GM12878 (cell line): ENCODE data around the gene FZR1. TPM values are rescaled to one million over a fixed set of nuclear protein-coding genes. Genes with fewer than 3 reads are reported as not detected.

Experiments
- ATAC-seq: fragments of 200-7000 bp; cut with Tn5 transposase; 3 replicates; pipeline ENCODE4 v1.9.1; 2020; ENCODE audit warnings: mild to moderate bottlenecking, moderate library complexity
- BruUV-seq: library from RNA; stranded (reverse); fragments of 400-500 nt; replicated peaks from 2 replicates; lab custom pipeline; 2021; lab: Mats Ljungman, UMichigan
- CTCF ChIA-PET: fragments of 300-600 bp; sonication (Branson Sonifier 250); formaldehyde crosslinking; extraction: SDS; loops from one replicate; lab custom pipeline; 2021; ENCODE audit warnings: inconsistent platforms; lab: Yijun Ruan, JAX
- POLR2A ChIA-PET: fragments of 350-600 bp; formaldehyde crosslinking; extraction: SDS; loops from one replicate; lab custom pipeline; 2021; ENCODE audit warnings: inconsistent platforms; lab: Charles Lee
- RAD21 ChIA-PET: fragments of 300-600 bp; sonication (Branson Sonifier 250); formaldehyde crosslinking; loops from one replicate; lab custom pipeline; 2023; ENCODE audit warnings: antibody characterized with exemption; ENCODE audit not compliant: unreplicated experiment; lab: Charles Lee
- SMC1A ChIA-PET: fragments of 300-600 bp; sonication (Branson Sonifier 250); formaldehyde crosslinking; loops from one replicate; lab custom pipeline; 2023; ENCODE audit not compliant: unreplicated experiment, uncharacterized antibody; lab: Charles Lee
- DNase-seq: peaks from one replicate; pipeline ENCODE4 v3.0.0-alpha.2; 2011; ENCODE audit warnings: low read depth, low spot score
- FAIRE-seq: peaks from 3 replicates; lab custom pipeline; 2011; peaks lifted over from hg19 to GRCh38; lab: Jason Lieb, UNC
- H2AFZ ChIP-seq: 2 replicates; pipeline ENCODE4 v1.6.0; 2011; ENCODE audit warnings: low read depth, low read length, control low read depth; ENCODE audit not compliant: control insufficient read depth
- H3K27ac ChIP-seq: 2 replicates; pipeline ENCODE4 v1.5.1; 2011; ENCODE audit warnings: control low read depth; ENCODE audit not compliant: control insufficient read depth, insufficient read depth
- H3K27me3 ChIP-seq, 2 experiments: replicated peaks in 1 of 2; 2 replicates each; pipeline versions ENCODE4 v1.6.0 to v1.6.1; 2011; ENCODE audit warnings: low read length in 1 of 2; ENCODE audit not compliant: control insufficient read depth in 2 of 2, insufficient read depth in 2 of 2
- H3K36me3 ChIP-seq, 2 experiments: 2 replicates each; pipeline ENCODE4 v1.5.1; 2011; ENCODE audit warnings: low read length in 1 of 2; ENCODE audit not compliant: control insufficient read depth in 2 of 2, insufficient read depth in 2 of 2
- H3K4me1 ChIP-seq: 2 replicates; pipeline ENCODE4 v1.6.1; 2011; ENCODE audit warnings: mild to moderate bottlenecking, low read length, moderate library complexity, mixed read lengths; ENCODE audit not compliant: control insufficient read depth, insufficient read depth
- H3K4me2 ChIP-seq: 2 replicates; pipeline ENCODE4 v1.6.0; 2011; ENCODE audit warnings: control low read depth; ENCODE audit not compliant: control insufficient read depth, insufficient read depth
- H3K4me3 ChIP-seq: fragments of 200-600 bp; sonication (generic); 2 replicates; pipeline ENCODE4 v1.5.1; 2016
- H3K79me2 ChIP-seq: 2 replicates; pipeline ENCODE4 v1.6.0; 2011; ENCODE audit warnings: low read length; ENCODE audit not compliant: control insufficient read depth, insufficient read depth
- H3K9ac ChIP-seq: 2 replicates; pipeline ENCODE4 v1.8.0; 2011; ENCODE audit warnings: low read length, control low read depth, mixed read lengths; ENCODE audit not compliant: control insufficient read depth, insufficient read depth
- H3K9me3 ChIP-seq: replicated peaks from 3 replicates; pipeline ENCODE4 v1.5.1; 2011; ENCODE audit warnings: mild to moderate bottlenecking, low read length; ENCODE audit not compliant: control insufficient read depth, insufficient read depth
- H4K20me1 ChIP-seq: 2 replicates; pipeline ENCODE4 v1.6.0; 2011; ENCODE audit not compliant: control insufficient read depth, insufficient read depth
- CBX3 ChIP-seq: fragments of 200-600 bp; sonication (generic); IDR thresholded peaks from 2 replicates; pipeline ENCODE4 v1.6.1; 2016; ENCODE audit warnings: low read depth, borderline replicate concordance
- EZH2 ChIP-seq: IDR thresholded peaks from 2 replicates; pipeline ENCODE4 v1.6.1; 2012; ENCODE audit warnings: low read depth, mild to moderate bottlenecking, control low read depth, inconsistent platforms, low read length, borderline replicate concordance; ENCODE audit not compliant: control insufficient read depth
- IKZF1 ChIP-seq: fragments of 450-650 bp; conservative IDR thresholded peaks from 2 replicates; pipeline ENCODE4 v1.6.1; 2017; ENCODE audit warnings: antibody characterized with exemption, mild to moderate bottlenecking
- IRF4 ChIP-seq: IDR thresholded peaks from 2 replicates; pipeline ENCODE4 v1.6.1; 2011; ENCODE audit warnings: low read depth, low read length
- KLF5 ChIP-seq: fragments of 450-650 bp; IDR thresholded peaks from 2 replicates; pipeline ENCODE4 v1.6.1; 2014; ENCODE audit warnings: mild to moderate bottlenecking; ENCODE audit not compliant: partially characterized antibody
- MTA2 ChIP-seq: fragments of 450-650 bp; IDR thresholded peaks from 2 replicates; pipeline ENCODE4 v1.6.1; 2016; ENCODE audit warnings: low read depth, mild to moderate bottlenecking, moderate library complexity
- MYC ChIP-seq: IDR thresholded peaks from 2 replicates; pipeline ENCODE4 v1.6.1; 2011; ENCODE audit warnings: mild to moderate bottlenecking, low read length, moderate library complexity, inconsistent platforms; ENCODE audit not compliant: insufficient read depth, insufficient replicate concordance, insufficient read length, severe bottlenecking
- NBN ChIP-seq: fragments of 450-650 bp; IDR thresholded peaks from 2 replicates; pipeline ENCODE4 v1.6.1; 2016
- SMAD5 ChIP-seq: IDR thresholded peaks from 2 replicates; pipeline ENCODE4 v1.6.1; 2016; ENCODE audit warnings: antibody characterized with exemption, low read depth
- ZBTB11 ChIP-seq: fragments of 450-650 bp; formaldehyde crosslinking; IDR thresholded peaks from 2 replicates; pipeline ENCODE4 v1.5.0; 2022; ENCODE audit warnings: mild to moderate bottlenecking, missing genetic modification characterization
- ZNF207 ChIP-seq: fragments of 450-650 bp; IDR thresholded peaks from 2 replicates; pipeline ENCODE4 v1.6.1; 2014; ENCODE audit warnings: antibody characterized with exemption, mild to moderate bottlenecking, borderline replicate concordance
- WGBS: methylation state at CpG from one replicate; pipeline ENCODE4 v1.1.6; 2016; ENCODE audit warnings: low lambda C conversion rate; ENCODE audit not compliant: insufficient replicate concordance, insufficient coverage; ENCODE audit errors: missing lambda C conversion rate; 5-methylcytosine and 5-hydroxymethylcytosine counted together
- in situ Hi-C: fragments of 300-500 bp; cut with MboI; formaldehyde crosslinking; loops from 9 replicates; pipeline ENCODE4 v1.14.3; 2018; ENCODE audit warnings: mixed read lengths
- intact Hi-C: fragments of 100-400 bp; cut with micrococcal nuclease; formaldehyde crosslinking; loops from one replicate; pipeline ENCODE4 v1.14.2; 2022; ENCODE audit not compliant: unreplicated experiment
- polyA plus RNA-seq, 11 experiments: library from polyadenylated mRNA; depleted of rRNA in 4 of 11; unstranded in 6 of 11; stranded (reverse) in 5 of 11; fragments of >200 nt; fragmentation: Nextera tagmentation in 4 of 11; fragmentation: Illumina TruSeq in 1 of 11; extraction: Ambion mirVana in 4 of 11; extraction: Trizol in 1 of 11; gene quantifications; 1 replicate in 1 of 11; 2 replicates in 10 of 11; pipeline versions ENCODE4 v1.2.1 to v1.2.3, GENCODE V29; 2011 to 2016; ENCODE audit warnings: inconsistent platforms in 2 of 11, missing spikeins in 2 of 11, low read depth in 1 of 11
- total RNA-seq, 4 experiments: library from RNA; depleted of rRNA in 3 of 4; stranded (reverse); fragments of >200 nt in 3 of 4; fragmentation: Illumina TruSeq in 1 of 4; extraction: Trizol in 1 of 4; gene quantifications; 2 replicates each; pipeline versions ENCODE4 v1.2.1 to v1.2.3, GENCODE V29; 2013 to 2021

FZR1 gene
- total and polyA plus RNA-seq, 10 of the 15 experiments (the other 5 are each of a cell fraction or from before 2014, with no cell fraction given), result 0.11 to 44.2 (median 29.3) TPM

DNA sequence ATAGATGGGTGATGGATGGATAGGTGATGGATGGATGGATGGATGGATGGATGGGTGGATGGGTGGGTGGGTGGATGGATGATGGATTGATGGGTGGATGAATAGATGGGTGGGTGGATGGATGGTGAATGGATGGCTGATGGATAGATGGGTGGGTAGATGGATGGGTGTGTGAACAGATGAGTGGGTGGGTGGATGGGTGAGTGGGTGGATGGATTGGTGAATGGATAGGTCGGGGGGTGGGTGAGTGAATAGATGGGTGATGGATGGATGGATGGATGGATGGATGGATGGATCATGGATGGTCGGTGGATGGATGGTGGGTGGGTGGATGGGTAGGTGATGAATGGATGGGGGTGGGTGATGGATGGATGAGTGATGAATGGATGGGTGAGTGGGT, 29.3 kb upstream of the FZR1 start:
- Histone ChIP-seq H3K9me3 (no peaks in the 10 kb centered on the region; the same call in 2 of the 3 replicates), H3K27ac (no peak overlapping the region), H4K20me1 (no peaks in the 10 kb centered on the region), H3K27me3 (peaks cover 0 to 2% of the 10 kb centered on the region in 2 experiments; a peak in 3 of 4 replicates), H3K4me1 (no peaks in the 10 kb centered on the region), H3K4me3 (no peak overlapping the region), H3K79me2 (no peaks in the 10 kb centered on the region), H3K4me2 (no peak overlapping the region), H2AFZ (no peak overlapping the region), H3K9ac (no peak overlapping the region), H3K36me3 (no peaks in the 10 kb centered on the region)
- ChIA-PET RAD21 (no interaction called here), POLR2A (no interaction called here), CTCF (interaction anchor here (0.8 to 0.9 kb wide), 2 partner anchors 8 to 151 kb away, joined by 3 to 4 read pairs; no protein-coding TSS in a partner anchor), SMC1A (no interaction called here)
- intact Hi-C loops (no loop called here), in situ Hi-C loops (no loop called here)
- 100% methylated on average over 1 of the region's 2 CpGs for WGBS
- BruUV-seq, result no TSS peak
- no peak for ATAC-seq
- no peak for TF ChIP-seq KLF5
- TF ChIP-seq MYC, result no peak
- no peak for TF ChIP-seq IKZF1
- no peak for TF ChIP-seq IRF4
- TF ChIP-seq ZNF207, result no peak
- no peak for TF ChIP-seq NBN
- TF ChIP-seq ZBTB11 (CRISPR knock-in tag), result no peak
- no peak for TF ChIP-seq SMAD5
- TF ChIP-seq CBX3, result no peak
- TF ChIP-seq MTA2, result no peak
- TF ChIP-seq EZH2, result no peak
- FAIRE-seq, result no peak
- DNase-seq, result no peak
